K562 treated with DMSO at 1 percent for 24 hours (cell line): ENCODE results near the gene SSU72. TPM values are rescaled to one million over a fixed set of nuclear protein-coding genes. Genes with fewer than 3 reads are reported as not detected.

Source experiments
- total RNA-seq: library from RNA; unstranded; fragments of 300-600 nt; gene quantifications from 2 replicates; pipeline ENCODE4 v1.2.3, GENCODE V29; 2022; ENCODE audit warnings: low read depth; ENCODE audit not compliant: insufficient read depth

The SSU72 gene
- 207 and 208 TPM in 2 replicates for total RNA-seq

GRCh38 chr1:1574721-1575537 lies at the start of gene SSU72:
Gene SSU72 (minus strand): TSS chr1:1574863. CDS start chr1:1574557, 306 bp downstream.

GRCh38 chr1:1615256-1616044 lies 40.8 kb upstream of the SSU72 start, which contains the start of gene MIB2:
Gene MIB2 (plus strand): TSS chr1:1615500. CDS start chr1:1623453, 7,953 bp downstream.

GRCh38 chr1:1599935-1600860 lies 25.5 kb upstream of the SSU72 start, which contains the start of gene FNDC10:
Gene FNDC10 (minus strand): TSS chr1:1600135. CDS start chr1:1600015, 120 bp downstream.

GRCh38 chr1:1540090-1540817 lies 34.4 kb downstream of the SSU72 start, which contains the start of gene TMEM240:
Gene TMEM240 (minus strand): TSS chr1:1540624. CDS start chr1:1540346, 278 bp downstream.

GRCh38 chr1:1511533-1512285 lies 63.0 kb downstream of the SSU72 start, which contains the start of gene ATAD3A:
Gene ATAD3A (plus strand): TSS chr1:1512162. CDS start chr1:1512269, 107 bp downstream.

Other genes with a start within 250 kb of the SSU72 start
- 0.57 and 0.95 TPM in 2 replicates for gene TAS1R3, start 243.6 kb downstream of the SSU72 start, total RNA-seq
- gene DVL1, start 225.4 kb downstream of the SSU72 start, total RNA-seq = 103 and 116 TPM in 2 replicates
- gene MXRA8, start 216.3 kb downstream of the SSU72 start, total RNA-seq = 13.8 and 17.2 TPM in 2 replicates
- gene AURKAIP1, start 199.7 kb downstream of the SSU72 start, total RNA-seq = 342 and 344 TPM in 2 replicates
- 98.9 and 121 TPM in 2 replicates for gene CCNL2, start 175.5 kb downstream of the SSU72 start, total RNA-seq
- 141 and 157 TPM in 2 replicates for gene MRPL20, start 167.6 kb downstream of the SSU72 start, total RNA-seq
- gene ANKRD65, start 153.6 kb downstream of the SSU72 start, total RNA-seq = not detected in 2 replicates
- 22.4 and 26.0 TPM in 2 replicates for gene VWA1, start 139.2 kb downstream of the SSU72 start, total RNA-seq
- gene ATAD3C, start 125.2 kb downstream of the SSU72 start, total RNA-seq = 0.24 TPM in 1 of 2 replicates, not detected in the other
- gene ATAD3B, start 103.1 kb downstream of the SSU72 start, total RNA-seq = 24.3 and 26.9 TPM in 2 replicates
- gene ATAD3A, start 62.7 kb downstream of the SSU72 start, total RNA-seq = 93.9 and 102 TPM in 2 replicates
- 2.1 and 3.4 TPM in 2 replicates for gene TMEM240, start 34.2 kb downstream of the SSU72 start, total RNA-seq
- 7.3 and 8.3 TPM in 2 replicates for gene FNDC10, start 25.3 kb upstream of the SSU72 start, total RNA-seq
- gene MIB2, start 40.6 kb upstream of the SSU72 start, total RNA-seq = 79.7 and 89.3 TPM in 2 replicates
- gene MMP23B, start 57.3 kb upstream of the SSU72 start, total RNA-seq = 0.78 and 2.0 TPM in 2 replicates
- 45.9 and 49.0 TPM in 2 replicates for gene CDK11B, start 84.1 kb upstream of the SSU72 start, total RNA-seq
- gene SLC35E2B, start 117.9 kb upstream of the SSU72 start, total RNA-seq = 66.2 and 69.4 TPM in 2 replicates
- gene CDK11A, start 149.5 kb upstream of the SSU72 start, total RNA-seq = 55.0 and 69.4 TPM in 2 replicates
- 92.6 and 99.6 TPM in 2 replicates for gene NADK, start 203.6 kb upstream of the SSU72 start, total RNA-seq